ENCODE measurements around the gene MYL4.

The MYL4 gene

GRCh38 chr17:47232465-47232864, 23.3 kb downstream of the MYL4 start:
- TF ChIP-seq CTCF (IDR thresholded peaks at IDR 0.05; ENCODE audit: insufficient read depth, low read depth, low read length, missing control alignments): no peak
- DNase-seq (ENCODE audit: low read depth): no peak
- no peak overlapping the region for H3K4me3 ChIP-seq (ENCODE audit: low read depth, low read length)

- no peak for TF ChIP-seq CTCF (IDR thresholded peaks at IDR 0.05; ENCODE audit: insufficient read depth, low read depth, low read length, missing control alignments)
- H3K4me3 ChIP-seq (ENCODE audit: low read depth, low read length): no peak overlapping the region
- DNase-seq (ENCODE audit: low read depth): no peak
These were observed 26.4 kb downstream of the MYL4 start for GRCh38 chr17:47235506-47235905.

- no peak overlapping the region for H3K4me3 ChIP-seq (ENCODE audit: low read depth, low read length)
- no peak for TF ChIP-seq CTCF (IDR thresholded peaks at IDR 0.05; ENCODE audit: insufficient read depth, low read depth, low read length, missing control alignments)
- no peak for DNase-seq (ENCODE audit: low read depth)
These were observed 26.8 kb downstream of the MYL4 start for GRCh38 chr17:47235923-47236322.

DNA sequence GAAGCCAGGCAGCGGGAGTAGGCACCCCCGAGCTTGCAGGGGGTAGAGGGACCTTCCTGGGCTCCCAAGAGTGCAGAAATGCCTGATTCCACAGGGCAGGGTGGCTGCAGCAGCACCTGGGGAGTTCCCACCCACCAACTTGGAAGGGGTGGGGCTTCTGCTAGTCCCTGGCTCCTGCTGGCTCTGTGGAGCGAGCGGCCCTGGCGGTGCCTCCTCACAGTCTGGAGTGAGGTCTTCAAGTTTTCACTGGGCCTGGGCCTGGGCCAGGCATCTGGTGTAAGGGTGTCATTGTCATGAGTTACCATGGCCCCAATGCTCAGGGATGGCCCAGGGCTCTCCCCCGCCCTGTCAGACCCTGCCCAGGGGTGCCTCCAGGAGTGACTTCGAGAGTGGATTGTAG, 28.7 kb downstream of the MYL4 start:
- DNase-seq (ENCODE audit: low read depth): no peak
- no peak overlapping the region for H3K4me3 ChIP-seq (ENCODE audit: low read depth, low read length)
- no peak for TF ChIP-seq CTCF (IDR thresholded peaks at IDR 0.05; ENCODE audit: insufficient read depth, low read depth, low read length, missing control alignments)

GRCh38 chr17:47238321-47239010, 29.3 kb downstream of the MYL4 start:
- DNase-seq (ENCODE audit: low read depth): no peak
- no peak overlapping the region for H3K4me3 ChIP-seq (ENCODE audit: low read depth, low read length)
- no peak for TF ChIP-seq CTCF (IDR thresholded peaks at IDR 0.05; ENCODE audit: insufficient read depth, low read depth, low read length, missing control alignments)

DNA sequence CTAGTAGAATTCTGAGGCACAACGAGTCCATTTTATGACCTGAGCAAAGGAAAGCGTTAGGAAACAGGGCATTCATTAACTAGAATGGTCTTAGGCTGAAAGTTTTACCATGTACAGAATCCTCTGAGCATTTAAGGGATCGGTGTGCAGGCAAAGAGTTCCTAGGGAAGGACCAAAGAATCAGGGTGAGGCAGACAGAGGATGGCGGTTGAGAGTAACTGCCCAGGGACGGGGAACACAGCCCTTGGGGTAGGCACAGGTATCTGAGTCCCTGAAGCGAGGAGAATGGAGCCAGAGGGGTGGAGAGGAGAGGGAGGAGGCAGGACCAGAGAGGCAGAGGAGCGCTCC, 30.4 kb downstream of the MYL4 start:
- DNase-seq (ENCODE audit: low read depth): no peak
- TF ChIP-seq CTCF (IDR thresholded peaks at IDR 0.05; ENCODE audit: insufficient read depth, low read depth, low read length, missing control alignments): no peak
- no peak overlapping the region for H3K4me3 ChIP-seq (ENCODE audit: low read depth, low read length)

DNA sequence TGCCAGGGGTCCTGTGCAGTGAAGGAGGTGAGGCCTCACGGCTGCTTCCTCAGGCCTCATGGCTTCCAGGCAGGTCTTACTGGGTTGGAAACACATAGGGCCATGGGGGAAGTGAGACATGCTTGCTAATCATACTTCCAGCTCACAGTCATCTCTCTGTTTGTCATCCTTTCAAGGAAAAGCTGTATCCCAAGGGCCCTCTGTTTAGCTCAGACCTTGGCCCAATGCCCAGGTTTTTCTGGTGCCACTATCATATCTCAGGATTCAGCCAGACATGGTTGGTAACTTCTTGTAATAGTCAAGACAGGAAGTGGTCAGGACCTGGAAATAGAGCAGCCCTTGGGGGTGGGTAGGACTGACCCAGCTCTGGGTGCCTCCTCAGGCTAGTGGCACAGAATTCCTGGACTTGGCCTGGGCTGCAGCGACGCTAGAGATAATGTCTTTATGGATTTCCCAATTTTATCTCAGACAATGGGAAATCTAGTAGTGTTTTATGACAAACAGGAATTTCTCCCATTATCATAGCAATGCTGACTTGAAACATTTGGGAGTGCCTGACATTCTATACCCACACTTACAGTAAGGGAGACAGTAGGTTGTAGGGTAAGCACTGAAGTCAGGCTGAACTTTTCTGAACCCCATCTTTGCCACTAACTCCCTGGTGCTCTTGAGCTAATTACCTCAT, 31.0 kb downstream of the MYL4 start:
- H3K4me3 ChIP-seq (ENCODE audit: low read depth, low read length): no peak overlapping the region
- TF ChIP-seq CTCF (IDR thresholded peaks at IDR 0.05; ENCODE audit: insufficient read depth, low read depth, low read length, missing control alignments): no peak
- DNase-seq (ENCODE audit: low read depth): peak; percentile 43

All from GM12865 (cell line).